Subcutaneous abdominal adipose tissue (tissue), 5 donors: ENCODE data around the gene RRAGC.
"Not testable (repeated sequence)": the region's sequence is repeated elsewhere in the genome, so short reads cannot be mapped to it uniquely, and the experiment has no call there.

Source experiments
- H3K27ac ChIP-seq: one replicate; pipeline ENCODE4 v1.7.0; 2013; ENCODE audit warnings: low read depth, mild to moderate bottlenecking, inconsistent platforms, low read length, moderate library complexity
- H3K27me3 ChIP-seq, 5 donors: one replicate each; pipeline ENCODE4 v1.7.0; 2013; ENCODE audit warnings: low read length in 5 of 5, inconsistent platforms in 1 of 5; ENCODE audit not compliant: control insufficient read depth in 5 of 5, insufficient read depth in 4 of 5
- H3K36me3 ChIP-seq, 5 donors: one replicate each; pipeline ENCODE4 v1.7.0; 2013; ENCODE audit warnings: low read length in 5 of 5; ENCODE audit not compliant: control insufficient read depth in 5 of 5, insufficient read depth in 5 of 5
- H3K4me1 ChIP-seq, 5 donors: one replicate each; pipeline ENCODE4 v1.7.0; 2013; ENCODE audit warnings: low read length in 5 of 5, mild to moderate bottlenecking in 3 of 5, moderate library complexity in 1 of 5; ENCODE audit not compliant: control insufficient read depth in 5 of 5, insufficient read depth in 5 of 5
- H3K4me3 ChIP-seq, 5 donors: one replicate each; pipeline ENCODE4 v1.7.0; 2013; ENCODE audit warnings: low read length in 5 of 5, low read depth in 1 of 5
- H3K9ac ChIP-seq, 5 donors: one replicate each; pipeline ENCODE4 v1.7.0; 2013; ENCODE audit warnings: low read length in 5 of 5, mild to moderate bottlenecking in 4 of 5, moderate library complexity in 3 of 5
- H3K9me3 ChIP-seq, 5 donors: one replicate each; pipeline ENCODE4 v1.7.0; 2013; ENCODE audit warnings: low read length in 5 of 5; ENCODE audit not compliant: control insufficient read depth in 5 of 5
- donor health status: healthy.
- donor health status: healthy.
- donor health status: healthy.
- donor health status: healthy.
- donor health status: healthy.

RRAGC gene

DNA sequence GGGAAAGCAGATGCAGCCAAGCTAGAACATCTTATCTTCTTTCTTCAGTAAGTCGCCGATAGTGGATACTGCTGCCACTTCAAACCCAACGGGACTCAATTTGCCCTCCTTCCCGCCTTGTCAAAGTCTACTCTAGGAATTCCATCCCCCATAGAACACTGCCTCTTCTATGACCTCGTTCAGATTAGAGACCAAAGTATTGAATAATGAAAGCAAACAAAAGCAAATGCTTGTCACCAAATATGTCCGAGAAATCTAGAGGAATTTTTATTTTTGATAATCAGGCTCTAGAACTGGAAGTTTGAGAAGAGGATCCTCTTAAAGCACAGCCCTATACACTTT, 853 bp upstream of the RRAGC start:
- H3K27me3 ChIP-seq, result no peaks in the 10 kb centered on the region
- peaks cover 9 to 80% (median 69%) of the 10 kb centered on the region in 5 donors for H3K4me1 ChIP-seq
- peaks cover 8 to 16% (median 9%) of the 10 kb centered on the region in 5 donors for H3K36me3 ChIP-seq
- peak overlapping the region; percentile 77 to 98 (median 87) for H3K9ac ChIP-seq
- no peaks in the 10 kb centered on the region for H3K9me3 ChIP-seq
- H3K27ac ChIP-seq, result peak overlapping the region; percentile 91
- H3K4me3 ChIP-seq, result peak overlapping the region; percentile 66 to 100 (median 94)

DNA sequence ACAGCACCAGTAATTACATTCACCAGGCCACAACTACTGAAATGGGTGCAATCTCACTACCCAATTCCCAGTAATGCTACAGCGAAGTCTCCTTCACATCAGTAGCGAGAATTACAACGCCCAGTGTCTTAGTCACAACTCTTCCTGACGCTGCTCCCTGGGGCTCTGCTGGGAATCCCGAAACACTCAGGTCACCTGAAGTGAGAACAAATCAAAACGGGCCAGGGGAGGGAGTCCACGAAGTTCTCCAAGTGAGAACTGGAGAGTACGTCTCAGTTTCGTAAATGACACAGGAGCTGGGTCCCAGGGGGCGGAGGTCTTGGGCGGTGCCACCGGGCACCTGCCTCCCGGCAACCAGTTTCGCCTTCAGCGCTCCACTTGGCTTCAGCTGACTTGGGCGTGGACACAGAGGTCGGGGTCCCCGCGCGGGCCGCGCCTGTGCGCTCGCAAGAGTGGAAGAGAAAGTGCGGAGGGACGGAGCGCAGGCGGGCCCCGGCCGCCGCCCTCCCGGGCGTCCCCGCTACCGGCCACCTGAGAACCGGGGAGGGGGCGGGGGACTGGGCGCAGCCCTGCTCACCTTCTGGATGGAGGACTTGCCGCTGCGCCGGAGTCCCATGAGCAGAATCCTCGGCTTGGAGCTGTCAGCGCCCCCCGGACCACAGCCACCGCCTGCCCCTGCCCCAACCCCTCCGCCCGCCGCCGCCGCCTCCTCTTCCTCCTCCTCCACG, 575 bp downstream of the RRAGC start:
- Histone ChIP-seq H3K36me3 (peaks cover 8 to 23% (median 15%) of the 10 kb centered on the region in 5 donors), H3K27ac (peak overlapping the region; percentile 98), H3K9me3 (no peaks in the 10 kb centered on the region), H3K9ac (peak overlapping the region; percentile 21 to 100 (median 96)), H3K4me1 (peaks cover 9 to 83% (median 75%) of the 10 kb centered on the region in 5 donors), H3K27me3 (no peaks in the 10 kb centered on the region), H3K4me3 (peak overlapping the region; percentile 81 to 92 (median 85))

DNA sequence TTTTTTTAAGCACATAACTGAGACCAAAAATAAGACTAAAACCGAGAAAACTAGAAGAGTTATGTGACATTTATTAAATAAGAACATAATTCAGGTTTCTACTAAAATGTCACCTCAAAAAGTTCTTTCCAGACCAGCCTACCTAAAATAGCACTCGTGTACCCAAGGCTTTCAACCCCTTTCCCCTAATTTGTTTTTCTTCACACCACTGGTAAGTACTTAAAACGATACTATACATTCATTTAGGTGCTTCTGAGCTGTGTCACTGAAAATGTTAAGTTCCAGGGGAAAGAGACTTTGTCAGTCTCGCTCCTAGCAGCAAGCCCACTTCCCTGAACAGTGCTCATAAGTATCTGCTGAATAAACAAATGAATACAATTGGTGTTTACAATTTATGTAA, 6.8 kb downstream of the RRAGC start:
- Histone ChIP-seq H3K4me3 (no peak overlapping the region), H3K36me3 (peaks cover 29 to 54% (median 37%) of the 10 kb centered on the region in 5 donors), H3K27me3 (no peaks in the 10 kb centered on the region), H3K27ac (peak overlapping the region; percentile 6), H3K9me3 (no peaks in the 10 kb centered on the region), H3K9ac (no peak overlapping the region), H3K4me1 (peaks cover 2 to 63% (median 33%) of the 10 kb centered on the region in 5 donors)

DNA sequence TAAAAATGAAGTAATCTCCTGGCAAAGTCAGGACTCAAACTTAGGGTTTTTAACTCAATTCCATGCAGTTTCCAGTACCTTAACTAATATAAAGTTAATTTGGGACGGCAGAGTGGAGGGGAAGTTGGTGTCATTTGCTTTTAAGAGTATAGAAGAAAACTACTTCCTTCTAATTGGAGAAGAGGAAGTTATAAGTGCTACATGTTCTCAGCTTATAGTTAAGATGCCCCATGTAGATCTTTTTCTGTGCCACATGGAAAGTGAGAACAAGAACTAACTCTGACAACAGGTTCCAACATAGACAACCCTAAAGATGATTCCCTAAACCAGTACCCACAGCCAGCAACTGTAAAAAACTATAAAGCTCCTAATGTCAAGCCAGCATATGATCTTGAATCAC, 11.5 kb downstream of the RRAGC start:
- H3K9me3 ChIP-seq, result no peaks in the 10 kb centered on the region
- H3K27ac ChIP-seq, result no peak overlapping the region
- no peak overlapping the region for H3K9ac ChIP-seq
- H3K4me3 ChIP-seq, result no peak overlapping the region
- no peaks in the 10 kb centered on the region for H3K27me3 ChIP-seq
- peaks cover 43 to 75% (median 50%) of the 10 kb centered on the region in 5 donors for H3K36me3 ChIP-seq
- H3K4me1 ChIP-seq, result peaks cover 0 to 30% (median 7%) of the 10 kb centered on the region in 5 donors

DNA sequence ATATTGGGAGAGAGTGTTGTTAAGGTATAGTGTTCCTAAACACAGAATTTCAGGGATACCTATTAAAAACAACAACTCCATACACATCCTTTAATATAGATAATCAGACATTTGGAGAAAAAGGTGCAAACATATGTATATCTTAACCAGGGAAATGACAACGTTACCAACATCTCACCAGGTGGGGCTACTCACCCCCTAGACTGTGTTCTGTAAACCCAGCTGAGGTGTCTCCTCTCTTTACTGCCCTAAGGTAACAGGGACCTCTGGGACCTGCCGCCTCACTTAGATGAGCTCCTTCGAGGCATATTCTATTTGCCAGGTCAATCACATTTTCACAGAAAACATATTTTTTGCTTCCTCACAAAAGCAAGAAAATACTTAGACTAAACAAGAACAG, 13.4 kb downstream of the RRAGC start:
- H3K4me1 ChIP-seq, result peaks cover 0 to 20% (median 4%) of the 10 kb centered on the region in 5 donors
- no peak overlapping the region for H3K9ac ChIP-seq
- no peaks in the 10 kb centered on the region for H3K9me3 ChIP-seq
- no peak overlapping the region for H3K4me3 ChIP-seq
- H3K27ac ChIP-seq, result no peak overlapping the region
- peaks cover 41 to 70% (median 47%) of the 10 kb centered on the region in 5 donors for H3K36me3 ChIP-seq
- H3K27me3 ChIP-seq, result no peaks in the 10 kb centered on the region

DNA sequence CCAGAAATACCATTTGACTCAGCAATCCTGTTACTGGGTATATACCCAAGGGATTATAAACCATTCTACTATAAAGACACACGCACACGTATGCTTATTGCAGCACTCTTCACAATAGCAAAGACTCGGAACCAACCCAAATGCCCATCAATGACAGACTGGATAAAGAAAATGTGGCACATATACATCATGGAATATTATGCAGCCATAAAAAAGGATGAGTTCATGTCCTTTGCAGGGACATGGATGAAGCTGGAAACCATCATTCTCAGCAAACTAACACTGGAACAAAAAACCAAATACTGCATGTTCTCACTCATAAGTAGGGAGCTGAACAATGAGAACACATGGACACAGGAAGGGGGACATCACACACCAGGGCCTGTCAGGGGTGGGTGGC, 14.5 kb downstream of the RRAGC start:
- H3K27me3 ChIP-seq, H3K9me3 ChIP-seq, H3K27ac ChIP-seq, H3K4me3 ChIP-seq, H3K9ac ChIP-seq: not testable (repeated sequence)
- Histone ChIP-seq H3K36me3 (peaks cover 41 to 63% (median 48%) of the 10 kb centered on the region in 5 donors), H3K4me1 (peaks cover 2 to 20% (median 9%) of the 10 kb centered on the region in 5 donors)

DNA sequence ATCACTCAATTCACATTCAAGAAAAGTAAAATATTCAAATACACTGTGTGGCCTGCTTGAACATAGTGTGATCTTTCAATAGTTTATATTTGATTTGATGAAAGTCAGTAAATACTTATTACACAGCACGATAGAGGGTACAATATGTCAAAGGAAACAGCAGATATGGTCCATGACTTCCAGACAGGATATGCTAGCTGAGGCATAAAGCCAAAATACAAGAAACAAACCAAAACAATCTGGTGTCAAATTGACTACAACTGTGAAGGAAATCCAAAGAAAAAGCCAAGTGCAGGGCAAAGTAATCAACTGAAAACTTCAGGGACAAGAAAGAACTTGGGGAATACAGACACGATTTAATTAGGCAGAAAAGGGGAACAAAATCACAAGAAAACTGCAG, 19.3 kb downstream of the RRAGC start:
- Histone ChIP-seq H3K4me3 (no peak overlapping the region), H3K27me3 (no peaks in the 10 kb centered on the region), H3K4me1 (peaks cover 5 to 34% (median 23%) of the 10 kb centered on the region in 5 donors), H3K9me3 (no peaks in the 10 kb centered on the region), H3K36me3 (peaks cover 34 to 55% (median 48%) of the 10 kb centered on the region in 5 donors), H3K27ac (no peak overlapping the region), H3K9ac (peak overlapping the region in 1 of 5 donors; percentile 11)

DNA sequence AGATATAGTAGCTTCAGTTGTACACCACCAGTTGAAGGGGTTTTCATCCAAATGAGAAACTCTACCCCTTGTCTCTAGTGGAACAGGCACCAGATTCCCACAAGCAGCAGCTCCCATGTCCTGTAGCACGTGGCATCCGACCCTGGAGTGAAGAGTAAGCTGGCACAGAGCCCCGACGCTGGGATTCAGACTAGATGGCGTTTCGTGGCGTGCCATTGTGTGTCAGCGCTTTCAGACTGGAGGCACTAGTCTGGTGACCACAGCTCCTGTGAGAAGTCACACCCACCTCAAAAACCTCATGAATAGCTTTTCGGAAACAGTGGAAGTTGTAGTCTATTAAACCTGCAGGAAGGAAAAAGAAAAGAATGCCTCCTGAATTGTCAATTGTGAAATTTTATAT, 20.2 kb downstream of the RRAGC start:
- H3K9me3 ChIP-seq, result no peaks in the 10 kb centered on the region
- H3K36me3 ChIP-seq, result peaks cover 33 to 46% (median 39%) of the 10 kb centered on the region in 5 donors
- no peak overlapping the region for H3K4me3 ChIP-seq
- peaks cover 5 to 34% (median 23%) of the 10 kb centered on the region in 5 donors for H3K4me1 ChIP-seq
- H3K9ac ChIP-seq, result peak overlapping the region in 1 of 5 donors; percentile 55
- no peak overlapping the region for H3K27ac ChIP-seq
- no peaks in the 10 kb centered on the region for H3K27me3 ChIP-seq

DNA sequence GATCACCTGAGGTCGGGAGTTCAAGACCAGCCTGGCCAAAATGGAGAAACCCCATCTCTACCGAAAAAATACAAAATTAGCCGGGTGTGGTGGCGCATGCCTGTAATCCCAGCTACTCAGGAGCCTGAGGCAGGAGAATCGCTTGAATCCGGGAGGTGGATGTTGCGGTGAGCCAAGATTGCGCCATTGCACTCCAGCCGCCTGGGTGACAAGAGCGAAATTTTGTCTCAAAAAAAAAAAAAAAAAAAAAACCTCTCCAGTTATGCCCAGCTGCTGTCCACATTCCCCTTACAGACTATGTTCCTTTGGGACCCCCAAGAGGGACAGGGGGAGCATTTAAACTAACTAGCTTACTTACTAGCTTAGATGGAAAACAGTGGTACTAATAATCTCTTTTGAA, 23.3 kb downstream of the RRAGC start:
- peaks cover 21 to 28% (median 22%) of the 10 kb centered on the region in 5 donors for H3K36me3 ChIP-seq
- H3K27ac ChIP-seq, H3K9me3 ChIP-seq, H3K4me3 ChIP-seq, H3K9ac ChIP-seq, H3K27me3 ChIP-seq: not testable (repeated sequence)
- H3K4me1 ChIP-seq, result peaks cover 5 to 30% (median 23%) of the 10 kb centered on the region in 5 donors

DNA sequence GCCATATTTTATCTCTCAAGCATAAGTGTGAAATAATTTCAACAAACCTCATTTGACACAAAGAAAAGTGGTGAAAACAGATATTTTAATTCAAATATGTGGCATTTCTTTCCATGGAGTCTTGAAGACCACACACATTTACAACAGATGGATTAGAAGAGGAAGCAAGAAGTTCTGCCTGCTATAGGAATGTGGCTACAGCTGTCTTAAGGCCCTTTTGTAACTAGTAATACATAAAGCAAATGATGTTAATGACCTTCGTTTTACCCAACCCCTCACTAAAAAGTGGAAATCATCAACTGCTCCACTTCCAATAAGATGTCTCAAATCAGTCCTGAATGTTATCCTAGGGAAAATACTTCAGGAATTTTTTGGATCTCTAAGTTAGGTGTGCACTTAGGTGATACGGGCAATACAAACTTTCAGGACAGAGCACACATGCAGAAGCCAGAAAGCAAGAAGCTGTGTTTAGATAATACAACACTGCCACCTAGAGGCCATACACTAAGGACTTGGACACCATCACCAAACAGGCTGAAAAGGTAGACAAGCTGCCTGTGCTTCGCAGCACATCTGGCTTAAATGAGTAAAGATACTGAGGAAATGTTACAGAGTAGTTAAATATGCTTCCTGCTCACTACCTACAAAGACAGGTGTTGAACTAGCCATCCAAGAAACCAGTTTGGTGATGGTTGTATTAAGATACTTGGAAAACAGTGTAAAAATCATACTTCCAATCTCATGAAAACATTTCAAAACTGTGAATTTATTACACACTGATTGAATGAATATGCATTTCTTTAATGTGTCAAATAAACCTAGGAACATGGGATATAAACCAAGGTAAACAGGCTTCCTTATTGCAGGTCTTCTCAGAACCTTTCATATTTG, 24.4 kb downstream of the RRAGC start:
- Histone ChIP-seq H3K27me3 (no peaks in the 10 kb centered on the region), H3K36me3 (peaks cover 15 to 28% (median 21%) of the 10 kb centered on the region in 5 donors), H3K9ac (no peak overlapping the region), H3K9me3 (no peaks in the 10 kb centered on the region), H3K4me3 (no peak overlapping the region), H3K27ac (no peak overlapping the region), H3K4me1 (peaks cover 3 to 23% (median 18%) of the 10 kb centered on the region in 5 donors)
